Mucosa of stomach (tissue), 1 donor: Measurements from ENCODE around the gene ZBTB40.

Experiments
- H3K27me3 ChIP-seq: one replicate; pipeline ENCODE4 v1.7.0; 2013; ENCODE audit warnings: mild to moderate bottlenecking, low read length; ENCODE audit not compliant: control insufficient read depth, insufficient read depth
- H3K36me3 ChIP-seq: one replicate; pipeline ENCODE4 v1.7.0; 2013; ENCODE audit warnings: low read length; ENCODE audit not compliant: control insufficient read depth, insufficient read depth
- H3K4me1 ChIP-seq: one replicate; pipeline ENCODE4 v1.7.0; 2013; ENCODE audit warnings: mild to moderate bottlenecking, low read length; ENCODE audit not compliant: control insufficient read depth, insufficient read depth
- H3K4me3 ChIP-seq: one replicate; pipeline ENCODE4 v1.7.0; 2013; ENCODE audit warnings: low read length
- H3K9ac ChIP-seq: one replicate; pipeline ENCODE4 v1.7.0; 2013; ENCODE audit warnings: mild to moderate bottlenecking, low read length, moderate library complexity
- H3K9me3 ChIP-seq: one replicate; pipeline ENCODE4 v1.7.0; 2013; ENCODE audit warnings: mild to moderate bottlenecking, low read length, moderate library complexity; ENCODE audit not compliant: control insufficient read depth
- donor health status: Pancreatic carcinoma.

ZBTB40 gene

DNA sequence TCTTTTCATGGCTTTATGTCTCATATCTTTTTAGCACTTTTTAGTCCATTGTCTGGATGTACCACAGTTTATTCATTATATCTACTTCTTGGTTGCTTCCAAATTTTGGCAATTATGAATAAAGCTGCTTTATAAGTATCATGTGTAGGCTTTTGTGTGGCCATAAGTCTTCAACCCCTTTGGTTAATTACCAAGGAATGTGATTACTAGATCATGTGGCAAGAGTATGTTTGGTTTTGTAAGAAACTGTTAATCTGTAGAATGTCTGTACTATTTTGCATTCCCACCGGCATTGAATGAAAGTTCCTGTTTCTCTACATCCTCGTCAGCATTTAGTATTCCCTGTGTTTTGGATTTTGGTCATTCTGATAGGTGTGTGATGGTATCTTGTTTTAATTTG, 31.5 kb downstream of the ZBTB40 start:
- Histone ChIP-seq H3K4me3 (no peak overlapping the region), H3K9me3 (no peaks in the 10 kb centered on the region), H3K9ac (no peak overlapping the region), H3K36me3 (no peaks in the 10 kb centered on the region), H3K27me3 (no peaks in the 10 kb centered on the region), H3K4me1 (peaks cover 4% of the 10 kb centered on the region)

DNA sequence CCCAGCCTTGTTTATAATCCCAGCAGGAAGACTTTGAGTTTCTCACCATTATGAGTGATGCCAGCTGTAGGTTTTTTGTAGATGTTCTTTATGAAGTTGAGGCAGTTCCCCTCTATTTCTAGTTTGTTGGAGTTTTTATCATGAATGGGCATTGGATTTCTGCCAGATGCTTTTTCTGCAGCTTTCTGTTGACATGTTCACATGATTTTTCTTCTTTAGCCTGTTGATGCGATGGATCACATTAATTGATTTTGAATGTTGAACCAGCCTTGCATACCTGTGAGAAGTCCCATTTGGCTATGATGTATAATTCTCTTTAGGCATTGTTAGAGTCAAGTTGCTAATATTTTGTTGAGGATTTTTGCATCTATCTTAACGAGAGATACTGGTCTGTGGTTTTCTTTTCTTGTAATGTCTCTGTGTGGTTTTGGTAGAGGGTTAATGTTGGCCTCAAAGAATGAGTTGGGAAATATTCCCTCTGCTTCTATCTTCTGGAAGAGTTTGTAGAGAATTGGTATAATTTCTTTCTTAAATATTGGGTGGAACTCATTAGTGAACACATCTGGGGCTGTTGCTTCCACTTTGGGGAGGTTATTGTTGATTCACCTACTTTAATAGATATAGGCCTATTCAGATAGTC, 33.2 kb downstream of the ZBTB40 start:
- H3K4me3 ChIP-seq = no peak overlapping the region
- no peak overlapping the region for H3K9ac ChIP-seq
- H3K4me1 ChIP-seq = peaks cover 4% of the 10 kb centered on the region
- no peaks in the 10 kb centered on the region for H3K27me3 ChIP-seq
- H3K36me3 ChIP-seq = no peaks in the 10 kb centered on the region
- H3K9me3 ChIP-seq = no peaks in the 10 kb centered on the region

DNA sequence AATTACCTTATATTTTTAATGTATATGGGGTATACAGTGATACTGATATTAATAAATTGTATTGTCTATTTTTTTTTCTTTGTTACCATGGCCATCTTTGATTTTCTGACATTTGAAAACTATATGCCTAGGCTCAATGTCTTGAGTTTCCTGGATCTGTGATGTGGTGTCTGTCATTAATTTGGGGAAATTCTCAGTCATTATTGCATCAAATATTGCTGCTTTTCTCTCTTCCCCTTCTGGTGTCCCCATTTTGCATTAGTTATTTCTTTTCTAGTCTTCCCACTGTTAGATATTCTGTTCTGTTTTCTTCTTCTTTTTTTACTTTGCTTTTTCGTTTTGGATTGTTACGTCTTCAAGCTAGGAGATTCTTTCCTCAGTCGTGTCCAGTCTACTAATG, 33.8 kb downstream of the ZBTB40 start:
- Histone ChIP-seq H3K9me3 (no peaks in the 10 kb centered on the region), H3K4me3 (no peak overlapping the region), H3K36me3 (no peaks in the 10 kb centered on the region), H3K4me1 (peaks cover 4% of the 10 kb centered on the region), H3K9ac (no peak overlapping the region), H3K27me3 (no peaks in the 10 kb centered on the region)

DNA sequence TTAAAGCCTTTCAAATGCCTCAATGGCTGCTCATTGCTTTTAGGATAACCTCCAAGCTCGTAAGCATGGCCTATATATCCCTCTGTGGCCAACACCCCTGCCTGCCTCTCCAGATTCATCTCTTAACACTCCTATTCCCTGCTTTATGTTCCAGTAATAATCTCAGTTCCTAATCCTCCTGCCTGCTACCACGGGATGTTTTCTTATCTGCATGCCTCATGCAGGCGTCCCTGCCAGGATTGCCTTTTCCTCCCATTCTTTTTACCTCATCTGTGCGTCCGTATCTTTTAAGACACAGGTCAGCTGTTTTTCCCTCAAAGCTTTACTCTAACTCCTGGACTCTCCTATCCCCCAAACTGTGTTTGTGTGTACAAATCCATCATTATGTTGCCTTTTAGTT, 36.1 kb downstream of the ZBTB40 start:
- Histone ChIP-seq H3K4me3 (no peak overlapping the region), H3K36me3 (no peaks in the 10 kb centered on the region), H3K9ac (no peak overlapping the region), H3K4me1 (peaks cover 4% of the 10 kb centered on the region), H3K9me3 (no peaks in the 10 kb centered on the region), H3K27me3 (no peaks in the 10 kb centered on the region)

DNA sequence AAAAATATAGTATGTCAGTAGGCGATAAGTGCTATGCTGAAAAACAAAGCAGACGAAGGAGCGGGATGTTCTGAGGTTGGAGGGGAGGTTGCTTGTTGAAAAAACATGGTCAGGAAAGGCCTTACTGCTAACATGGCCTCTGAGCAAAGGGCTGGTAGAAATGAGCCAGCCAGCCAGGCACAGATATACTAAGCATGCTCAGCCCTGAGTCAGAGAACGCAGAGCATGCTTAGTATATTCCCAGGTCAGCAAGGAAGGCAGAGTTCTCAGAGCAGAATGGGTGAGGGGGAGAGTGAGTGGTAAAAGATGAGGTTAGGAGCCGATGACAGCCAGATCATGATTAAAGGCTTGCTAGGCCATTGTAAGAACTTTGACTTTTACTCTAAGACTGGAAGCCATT, 36.7 kb downstream of the ZBTB40 start:
- H3K27me3 ChIP-seq = no peaks in the 10 kb centered on the region
- H3K4me3 ChIP-seq = no peak overlapping the region
- peaks cover 4% of the 10 kb centered on the region for H3K4me1 ChIP-seq
- H3K9me3 ChIP-seq = no peaks in the 10 kb centered on the region
- H3K36me3 ChIP-seq = no peaks in the 10 kb centered on the region
- H3K9ac ChIP-seq = no peak overlapping the region

DNA sequence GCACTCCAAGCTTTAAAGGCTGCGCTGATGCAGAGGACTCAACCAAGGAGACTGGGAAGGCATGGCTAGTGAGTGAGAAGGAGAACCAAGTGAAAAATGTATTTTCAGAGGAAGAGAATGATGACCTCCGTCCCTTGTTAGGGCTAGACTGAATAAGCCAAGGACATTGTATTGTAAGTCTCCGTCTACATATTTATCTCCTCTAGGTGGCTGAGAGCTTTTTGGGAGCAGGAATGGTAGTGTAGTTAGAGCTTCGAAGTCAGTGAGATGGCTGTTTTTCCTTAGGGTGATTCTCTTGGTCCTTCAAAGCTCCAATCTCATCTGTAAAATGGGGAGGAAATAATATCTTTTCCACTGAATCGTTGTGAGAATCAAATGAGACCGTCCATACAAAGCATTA, 37.6 kb downstream of the ZBTB40 start:
- H3K36me3 ChIP-seq = no peaks in the 10 kb centered on the region
- no peak overlapping the region for H3K4me3 ChIP-seq
- H3K4me1 ChIP-seq = peaks cover 4% of the 10 kb centered on the region
- no peak overlapping the region for H3K9ac ChIP-seq
- no peaks in the 10 kb centered on the region for H3K27me3 ChIP-seq
- no peaks in the 10 kb centered on the region for H3K9me3 ChIP-seq

DNA sequence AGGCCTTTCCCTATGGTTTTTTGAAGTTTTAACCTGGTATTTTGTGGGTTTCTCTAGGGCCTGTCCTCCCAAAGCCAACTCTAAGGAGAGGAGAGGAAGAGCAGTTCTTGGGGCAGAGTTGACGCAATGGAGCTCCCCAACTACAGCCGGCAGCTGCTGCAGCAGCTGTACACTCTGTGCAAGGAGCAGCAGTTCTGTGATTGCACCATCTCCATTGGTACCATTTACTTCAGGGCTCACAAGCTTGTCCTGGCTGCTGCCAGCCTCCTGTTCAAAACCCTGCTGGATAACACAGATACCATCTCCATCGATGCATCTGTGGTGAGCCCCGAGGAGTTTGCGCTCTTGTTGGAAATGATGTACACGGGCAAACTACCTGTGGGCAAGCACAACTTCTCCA, 38.2 kb downstream of the ZBTB40 start:
- Histone ChIP-seq H3K4me3 (no peak overlapping the region), H3K9ac (no peak overlapping the region), H3K4me1 (peaks cover 4% of the 10 kb centered on the region), H3K9me3 (no peaks in the 10 kb centered on the region), H3K36me3 (no peaks in the 10 kb centered on the region), H3K27me3 (no peaks in the 10 kb centered on the region)

DNA sequence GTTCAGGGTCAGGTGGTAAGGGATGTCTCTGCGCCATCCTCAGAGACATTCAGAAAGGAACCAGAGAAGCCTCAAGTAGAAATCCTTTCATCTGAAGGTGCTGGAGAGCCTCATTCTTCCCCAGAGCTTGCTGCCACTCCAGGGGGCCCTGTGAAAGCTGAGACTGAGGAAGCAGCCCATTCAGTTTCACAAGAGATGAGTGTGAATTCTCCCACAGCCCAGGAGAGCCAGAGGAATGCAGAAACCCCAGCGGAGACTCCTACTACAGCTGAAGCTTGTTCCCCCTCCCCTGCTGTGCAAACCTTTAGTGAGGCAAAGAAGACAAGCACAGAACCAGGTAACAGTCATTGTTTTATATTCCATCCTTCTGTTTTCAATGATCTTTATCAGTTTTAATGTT, 38.7 kb downstream of the ZBTB40 start:
- Histone ChIP-seq H3K36me3 (no peaks in the 10 kb centered on the region), H3K4me1 (peaks cover 4% of the 10 kb centered on the region)

DNA sequence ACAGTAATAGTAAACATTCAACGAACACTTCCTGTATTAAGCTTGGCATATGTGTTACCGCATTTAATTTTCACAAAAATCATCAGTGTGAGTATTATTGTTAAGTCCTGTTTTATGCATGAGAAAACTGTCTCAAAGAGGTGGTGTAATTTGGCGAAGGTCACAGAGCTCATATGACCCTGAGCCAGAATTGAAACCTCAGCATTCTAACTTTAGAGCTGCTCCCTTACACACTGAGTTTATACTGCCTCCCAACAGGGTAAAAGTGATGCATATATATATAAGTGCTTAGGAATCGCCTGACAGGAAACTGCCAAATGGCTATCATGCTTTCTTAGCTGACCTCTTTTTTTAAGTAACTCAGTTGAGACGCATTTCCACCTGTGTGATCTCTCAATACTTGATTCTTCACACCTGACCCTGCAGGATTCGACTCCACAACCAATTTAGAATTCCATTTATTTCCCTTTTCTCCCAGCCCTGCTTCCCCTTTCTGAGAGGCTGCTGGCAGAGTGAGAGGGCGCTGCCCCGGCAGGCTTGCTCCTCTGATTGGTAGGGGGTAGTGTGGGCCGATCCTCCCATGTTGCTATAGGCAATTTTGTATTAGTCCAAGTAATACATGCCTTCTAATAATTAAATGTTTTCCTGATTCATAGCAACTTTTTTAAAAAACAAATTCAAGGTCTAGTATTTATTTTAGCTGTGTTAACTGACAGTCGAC, 40.5 kb downstream of the ZBTB40 start:
- no peaks in the 10 kb centered on the region for H3K27me3 ChIP-seq
- no peak overlapping the region for H3K4me3 ChIP-seq
- no peaks in the 10 kb centered on the region for H3K9me3 ChIP-seq
- no peaks in the 10 kb centered on the region for H3K4me1 ChIP-seq
- no peak overlapping the region for H3K9ac ChIP-seq
- no peaks in the 10 kb centered on the region for H3K36me3 ChIP-seq

More for the DNA sequence above, 38.7 kb downstream of the ZBTB40 start:
- Histone ChIP-seq H3K4me3 (no peak overlapping the region), H3K9me3 (no peaks in the 10 kb centered on the region), H3K9ac (no peak overlapping the region), H3K27me3 (no peaks in the 10 kb centered on the region)

DNA sequence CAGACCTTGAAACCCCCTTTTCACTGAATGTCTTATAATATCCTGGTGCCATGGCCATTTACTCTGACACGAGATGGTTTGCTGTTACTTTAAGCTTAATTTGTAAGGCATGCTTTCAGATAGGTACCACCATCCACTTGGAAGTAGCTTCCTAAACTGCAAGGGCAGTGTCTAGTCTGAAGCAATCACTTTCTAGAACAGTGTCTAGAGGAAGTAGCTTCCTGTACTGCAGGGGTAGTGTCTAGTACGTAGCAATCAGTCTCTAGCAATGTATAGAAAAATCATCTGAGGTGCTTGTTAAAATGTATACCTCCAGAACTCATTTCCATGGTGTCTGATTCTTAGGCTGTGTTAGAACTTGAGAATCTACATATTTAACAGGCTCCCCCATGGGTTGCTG, 42.5 kb downstream of the ZBTB40 start:
- H3K36me3 ChIP-seq = no peaks in the 10 kb centered on the region

DNA sequence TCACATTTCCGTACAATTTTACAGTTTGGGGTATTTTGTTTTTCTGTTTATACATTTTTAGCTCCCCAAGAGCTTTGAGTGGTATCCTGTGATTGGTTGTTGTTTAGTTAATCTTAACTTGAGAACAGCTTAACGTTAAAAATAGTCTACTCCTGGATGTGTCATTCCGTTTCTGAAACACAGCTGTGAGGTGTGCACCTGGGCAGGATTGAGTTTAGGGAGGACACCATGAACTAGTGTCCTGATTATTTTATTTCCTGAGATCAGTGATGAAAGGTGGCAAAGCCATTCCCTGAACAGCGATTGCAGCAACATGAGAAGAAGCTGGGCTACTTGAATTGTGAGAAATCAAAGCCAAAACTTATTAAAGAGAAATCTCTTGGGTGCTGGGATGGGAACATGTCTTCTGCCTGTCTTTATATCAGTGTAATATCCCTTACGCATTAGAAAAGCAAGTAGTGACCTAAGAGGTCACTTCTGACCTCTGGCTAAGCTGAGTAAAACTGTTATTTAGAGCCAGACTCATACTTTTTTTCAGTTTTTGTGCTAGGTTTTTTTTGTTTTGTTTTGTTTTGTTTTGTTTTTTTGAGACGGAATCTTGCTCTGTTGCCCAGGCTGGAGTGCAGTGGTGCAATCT, 43.4 kb downstream of the ZBTB40 start:
- Histone ChIP-seq H3K27me3 (no peaks in the 10 kb centered on the region), H3K4me3 (no peak overlapping the region), H3K4me1 (no peaks in the 10 kb centered on the region), H3K36me3 (no peaks in the 10 kb centered on the region), H3K9me3 (no peaks in the 10 kb centered on the region), H3K9ac (no peak overlapping the region)

More for the DNA sequence above, 42.5 kb downstream of the ZBTB40 start:
- Histone ChIP-seq H3K9ac (no peak overlapping the region), H3K4me1 (no peaks in the 10 kb centered on the region), H3K4me3 (no peak overlapping the region), H3K9me3 (no peaks in the 10 kb centered on the region), H3K27me3 (no peaks in the 10 kb centered on the region)

DNA sequence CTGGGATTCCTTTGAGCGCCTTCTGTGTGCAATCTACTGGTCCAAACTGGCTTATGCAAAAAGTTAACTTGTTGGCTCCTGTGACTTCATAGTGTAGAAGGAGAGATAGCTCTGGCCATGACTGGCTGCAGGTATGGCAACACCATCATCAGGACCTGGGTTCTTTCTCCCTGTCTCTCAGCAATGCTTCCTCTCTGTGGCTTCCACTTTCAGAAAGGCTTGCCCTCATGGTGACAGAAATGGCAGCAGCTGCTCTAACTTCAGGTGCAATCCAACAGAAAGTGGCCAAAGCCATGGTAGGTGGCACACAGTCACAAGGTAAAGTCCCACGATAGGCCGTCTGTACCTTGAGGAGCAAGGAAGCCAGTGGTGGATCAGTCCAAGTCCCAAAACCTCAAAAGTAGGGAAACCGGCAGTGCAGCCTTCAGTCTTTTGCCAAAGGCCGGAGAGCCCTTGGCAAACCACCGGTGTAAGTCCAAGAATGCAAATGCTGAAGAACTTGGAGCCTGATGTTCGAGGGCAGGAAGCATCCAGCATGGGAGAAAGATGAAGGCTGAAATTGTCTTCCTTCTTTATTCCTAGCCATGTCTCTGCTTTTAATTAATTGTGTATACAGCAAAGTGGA, 45.0 kb downstream of the ZBTB40 start:
- H3K9ac ChIP-seq = no peak overlapping the region
- no peaks in the 10 kb centered on the region for H3K27me3 ChIP-seq
- no peaks in the 10 kb centered on the region for H3K36me3 ChIP-seq
- no peak overlapping the region for H3K4me3 ChIP-seq
- H3K4me1 ChIP-seq = no peaks in the 10 kb centered on the region
- H3K9me3 ChIP-seq = no peaks in the 10 kb centered on the region
